Kidney capillary endothelial cell (primary cell): ENCODE results near the gene ZNF536.
"Not testable (repeated sequence)": the region's sequence is repeated elsewhere in the genome, so short reads cannot be mapped to it uniquely, and the experiment has no call there.

ENCODE experiments used
- DNase-seq: peaks from one replicate; pipeline ENCODE4 v3.0.0-alpha.2; 2018; ENCODE audit warnings: low spot score

The ZNF536 gene

GRCh38 chr19:30419568-30420180, 47.5 kb downstream of the ZNF536 start:
- DNase-seq: no peak

DNA sequence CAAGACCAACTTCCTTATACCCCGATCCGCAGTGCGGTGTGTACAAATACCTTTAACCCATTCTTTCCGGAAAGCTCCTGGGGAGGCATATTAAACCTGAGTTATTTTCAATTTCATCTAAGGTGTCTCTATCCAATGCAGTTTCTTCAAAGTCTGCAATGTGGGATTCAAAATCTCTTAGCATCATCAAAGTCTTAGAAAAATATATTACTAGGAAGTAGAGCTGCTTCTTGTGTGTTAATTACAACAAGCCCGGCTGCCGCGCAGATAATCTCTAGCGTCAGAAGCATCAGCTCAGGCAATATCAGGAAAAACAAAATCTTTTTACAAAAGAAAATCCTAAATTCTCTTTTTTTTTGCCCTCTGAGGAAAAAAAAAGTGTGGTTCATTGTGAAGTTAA, 48.1 kb downstream of the ZNF536 start:
- DNase-seq: no peak

- no peak for DNase-seq
Observed at GRCh38 chr19:30420881-30421280, 48.7 kb downstream of the ZNF536 start.

GRCh38 chr19:30421571-30421970, 49.4 kb downstream of the ZNF536 start:
- no peak for DNase-seq

DNA sequence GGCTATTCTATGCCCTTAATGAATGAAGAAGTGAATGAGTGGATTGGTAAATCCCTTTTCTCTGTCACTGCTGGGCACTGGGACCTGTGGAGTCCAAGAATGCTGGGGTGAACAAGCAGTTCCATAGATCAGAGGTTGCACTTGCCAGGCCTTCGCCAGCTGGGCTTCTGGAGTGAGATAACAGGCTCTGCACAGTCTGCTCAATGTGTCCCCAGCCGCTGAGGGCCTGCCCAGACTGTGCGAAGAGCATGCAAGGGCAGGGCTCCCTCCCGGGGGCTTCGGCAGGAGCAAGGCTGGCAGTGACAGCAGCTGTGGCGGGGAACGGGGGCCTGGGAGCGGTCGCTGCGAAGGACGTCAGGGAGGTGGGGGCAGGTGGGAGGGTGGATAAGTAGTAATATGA, 51.3 kb downstream of the ZNF536 start:
- DNase-seq: no peak

GRCh38 chr19:30425885-30426838, 54.0 kb downstream of the ZNF536 start:
- DNase-seq: no peak

- DNase-seq: no peak
Observed at GRCh38 chr19:30426864-30427263, 54.7 kb downstream of the ZNF536 start.

GRCh38 chr19:30428092-30428680, 56.0 kb downstream of the ZNF536 start:
- DNase-seq: no peak

GRCh38 chr19:30428844-30429243, 56.7 kb downstream of the ZNF536 start:
- no peak for DNase-seq

GRCh38 chr19:30430206-30430734, 58.1 kb downstream of the ZNF536 start:
- no peak for DNase-seq

DNA sequence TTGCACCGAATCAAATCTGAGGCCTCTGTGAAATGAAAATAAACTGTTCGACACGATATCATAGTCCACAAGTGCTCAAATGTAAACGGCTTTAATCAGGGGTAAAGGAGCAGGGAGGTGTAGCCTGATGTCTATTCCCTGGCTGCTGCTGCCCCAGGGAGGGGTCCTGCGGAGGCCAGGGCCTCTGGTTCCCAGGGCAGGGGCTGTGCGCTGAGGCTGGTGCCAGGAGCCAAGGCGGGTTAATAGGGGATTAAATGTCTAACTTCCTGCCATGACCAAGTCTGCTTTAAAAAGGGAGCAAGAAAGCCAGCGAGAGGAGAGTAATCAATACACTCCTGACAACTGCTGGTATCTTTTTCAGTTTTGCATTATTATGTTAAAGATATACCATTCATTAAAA, 59.4 kb downstream of the ZNF536 start:
- DNase-seq: no peak

GRCh38 chr19:30434797-30435594, 62.8 kb downstream of the ZNF536 start:
- no peak for DNase-seq

- DNase-seq: no peak
Observed at GRCh38 chr19:30437869-30438268, 65.7 kb downstream of the ZNF536 start.

- DNase-seq: no peak
Observed at GRCh38 chr19:30439310-30439709, 67.1 kb downstream of the ZNF536 start.

DNA sequence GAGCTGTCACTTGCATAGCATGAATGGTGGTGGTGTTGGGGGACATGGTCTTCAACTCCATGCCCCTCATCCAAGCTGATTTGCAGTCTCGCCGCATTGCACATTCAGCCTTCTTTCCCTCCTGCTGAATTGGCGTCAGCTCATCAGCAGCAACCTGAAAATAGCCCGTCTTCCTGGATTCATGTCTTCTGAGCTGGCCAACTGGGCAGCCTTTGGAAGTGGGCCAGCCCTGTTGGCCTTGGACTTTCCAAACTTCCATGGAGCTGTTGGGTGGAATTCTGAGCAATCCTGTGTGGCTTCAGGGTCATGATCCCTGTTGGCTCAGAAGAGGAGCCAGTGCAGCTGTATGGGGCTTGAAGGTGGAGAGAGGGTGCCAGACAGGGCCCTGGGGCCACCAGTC, 68.8 kb downstream of the ZNF536 start:
- DNase-seq: no peak

GRCh38 chr19:30442674-30443073, 70.5 kb downstream of the ZNF536 start:
- DNase-seq: no peak

DNA sequence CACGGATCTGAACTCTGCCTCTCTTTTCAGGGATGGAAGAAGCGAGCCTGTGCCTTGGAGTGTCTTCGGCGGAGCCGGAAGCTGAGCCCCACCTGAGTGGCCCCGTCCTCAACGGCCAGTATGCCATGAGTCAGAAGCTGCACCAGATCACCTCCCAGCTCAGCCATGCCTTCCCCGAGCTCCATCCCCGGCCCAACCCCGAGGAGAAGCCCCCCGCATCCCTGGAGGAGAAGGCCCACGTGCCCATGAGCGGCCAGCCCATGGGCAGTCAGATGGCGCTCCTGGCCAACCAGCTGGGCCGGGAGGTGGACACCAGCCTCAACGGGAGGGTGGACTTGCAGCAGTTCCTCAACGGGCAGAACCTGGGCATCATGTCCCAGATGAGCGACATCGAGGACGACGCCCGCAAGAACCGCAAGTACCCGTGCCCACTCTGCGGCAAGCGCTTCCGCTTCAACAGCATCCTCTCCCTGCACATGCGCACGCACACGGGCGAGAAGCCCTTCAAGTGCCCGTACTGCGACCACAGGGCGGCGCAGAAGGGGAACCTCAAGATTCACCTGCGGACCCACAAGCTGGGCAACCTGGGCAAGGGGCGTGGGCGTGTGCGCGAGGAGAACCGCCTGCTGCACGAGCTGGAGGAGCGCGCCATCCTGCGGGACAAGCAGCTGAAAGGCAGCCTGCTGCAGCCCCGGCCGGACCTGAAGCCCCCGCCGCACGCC, 71.5 kb downstream of the ZNF536 start:
- DNase-seq: no peak

GRCh38 chr19:30444253-30444671, 72.1 kb downstream of the ZNF536 start:
- no peak for DNase-seq

DNA sequence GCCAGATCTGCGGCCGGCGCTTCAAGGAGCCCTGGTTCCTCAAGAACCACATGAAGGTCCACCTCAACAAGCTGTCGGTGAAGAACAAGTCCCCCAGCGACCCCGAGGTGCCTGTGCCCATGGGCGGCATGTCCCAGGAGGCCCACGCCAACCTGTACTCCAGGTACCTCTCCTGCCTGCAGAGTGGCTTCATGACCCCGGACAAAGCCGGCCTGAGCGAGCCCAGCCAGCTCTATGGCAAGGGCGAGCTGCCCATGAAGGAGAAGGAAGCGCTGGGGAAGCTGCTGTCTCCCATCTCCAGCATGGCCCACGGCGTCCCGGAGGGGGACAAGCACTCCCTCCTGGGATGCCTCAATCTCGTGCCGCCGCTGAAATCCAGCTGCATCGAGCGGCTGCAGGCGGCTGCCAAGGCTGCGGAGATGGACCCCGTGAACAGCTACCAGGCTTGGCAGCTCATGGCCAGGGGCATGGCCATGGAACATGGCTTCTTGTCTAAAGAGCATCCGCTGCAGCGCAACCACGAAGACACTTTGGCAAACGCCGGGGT, 72.6 kb downstream of the ZNF536 start:
- DNase-seq: no peak

GRCh38 chr19:30445385-30445784, 73.2 kb downstream of the ZNF536 start:
- DNase-seq: no peak

GRCh38 chr19:30446120-30446519, 73.9 kb downstream of the ZNF536 start:
- DNase-seq: not testable (repeated sequence)
